ENCODE data around the gene SPATA2L. TPM values are rescaled to one million over a fixed set of nuclear protein-coding genes. Genes with fewer than 3 reads are reported as not detected.

Gene SPATA2L
- total RNA-seq, 1 experiment from 2014 or later, result 12.7 TPM

GRCh38 chr16:89746043-89746442 is 44.5 kb upstream of the SPATA2L start:
- ChIA-PET POLR2A (no interaction called here), CTCF (no interaction called here)

GRCh38 chr16:89744813-89745212 is 43.3 kb upstream of the SPATA2L start:
- Histone ChIP-seq H3K27me3 (ENCODE audit: control insufficient read depth, insufficient read depth, low read length) (no peaks in the 10 kb centered on the region), H3K36me3 (ENCODE audit: control insufficient read depth, insufficient read depth, low read length) (peaks cover 3% of the 10 kb centered on the region; the same call in 1 of the 2 replicates), H3K27ac (ENCODE audit: low read length) (no peak overlapping the region), H3K9me3 (ENCODE audit: control insufficient read depth, insufficient read depth, low read depth, low read length) (no peaks in the 10 kb centered on the region), H3K4me3 (ENCODE audit: low read depth in 2 of 2, low read length in 2 of 2) (no peak overlapping the region), H3K4me1 (ENCODE audit: control insufficient read depth, insufficient read depth, low read length) (no peaks in the 10 kb centered on the region)
- no TSS peak for BruUV-seq (replicated peaks)
- ATAC-seq (no peak), DNase-seq (ENCODE audit: low read depth, low spot score) (no peak)
- in situ Hi-C loops (cut with HindIII; ENCODE audit: low pct_unique_long_range_greater_than_20kb, low sequenced_read_pairs) (no loop called here), intact Hi-C loops (cut with micrococcal nuclease; ENCODE audit: unreplicated experiment) (no loop called here)
- ChIA-PET CTCF (no interaction called here), POLR2A (no interaction called here)
- TF ChIP-seq POLR2AphosphoS5 (IDR thresholded peaks at IDR 0.05; ENCODE audit: low read depth, low read length), result no peak
- no peak for TF ChIP-seq REST (IDR thresholded peaks at IDR 0.05; ENCODE audit: insufficient read depth in 1 of 2, low read depth in 2 of 2, low read length in 1 of 2)
- no peak for TF ChIP-seq SIN3A (IDR thresholded peaks at IDR 0.05; ENCODE audit: borderline replicate concordance, insufficient read depth, low read depth, low read length)
- no peak for TF ChIP-seq TCF7L2 (IDR thresholded peaks at IDR 0.05; ENCODE audit: low read depth, low read length)
- no peak for TF ChIP-seq CTCF (IDR thresholded peaks at IDR 0.05)

More at GRCh38 chr16:89746043-89746442, 44.5 kb upstream of the SPATA2L start:
- peaks cover 3% of the 10 kb centered on the region; the same call in 1 of the 2 replicates for H3K36me3 ChIP-seq (ENCODE audit: control insufficient read depth, insufficient read depth, low read length)
- no peak for TF ChIP-seq SIN3A (IDR thresholded peaks at IDR 0.05; ENCODE audit: borderline replicate concordance, insufficient read depth, low read depth, low read length)
- no peak for TF ChIP-seq POLR2AphosphoS5 (IDR thresholded peaks at IDR 0.05; ENCODE audit: low read depth, low read length)
- TF ChIP-seq TCF7L2 (IDR thresholded peaks at IDR 0.05; ENCODE audit: low read depth, low read length), result no peak
- TF ChIP-seq CTCF (IDR thresholded peaks at IDR 0.05), result no peak
- TF ChIP-seq REST (IDR thresholded peaks at IDR 0.05; ENCODE audit: insufficient read depth in 1 of 2, low read depth in 2 of 2, low read length in 1 of 2), result no peak
- in situ Hi-C loops (cut with HindIII; ENCODE audit: low pct_unique_long_range_greater_than_20kb, low sequenced_read_pairs) (no loop called here), intact Hi-C loops (cut with micrococcal nuclease; ENCODE audit: unreplicated experiment) (no loop called here)
- no peaks in the 10 kb centered on the region for H3K4me1 ChIP-seq (ENCODE audit: control insufficient read depth, insufficient read depth, low read length)
- no peak overlapping the region for H3K4me3 ChIP-seq (ENCODE audit: low read depth in 2 of 2, low read length in 2 of 2)
- H3K27ac ChIP-seq (ENCODE audit: low read length), result no peak overlapping the region
- H3K9me3 ChIP-seq (ENCODE audit: control insufficient read depth, insufficient read depth, low read depth, low read length), result no peaks in the 10 kb centered on the region
- no peak for DNase-seq (ENCODE audit: low read depth, low spot score)
- no TSS peak for BruUV-seq (replicated peaks)
- ATAC-seq, result no peak
- no peaks in the 10 kb centered on the region for H3K27me3 ChIP-seq (ENCODE audit: control insufficient read depth, insufficient read depth, low read length)

All from Panc1 (cell line).